GM12878 (cell line): ENCODE results near the gene NKX6-1. TPM values are rescaled to one million over a fixed set of nuclear protein-coding genes. Genes with fewer than 3 reads are reported as not detected.

Experiments
- ATAC-seq: fragments of 200-7000 bp; cut with Tn5 transposase; 3 replicates; pipeline ENCODE4 v1.9.1; 2020; ENCODE audit warnings: mild to moderate bottlenecking, moderate library complexity
- BruUV-seq: library from RNA; stranded (reverse); fragments of 400-500 nt; replicated peaks from 2 replicates; lab custom pipeline; 2021; lab: Mats Ljungman, UMichigan
- CTCF ChIA-PET: fragments of 300-600 bp; sonication (Branson Sonifier 250); formaldehyde crosslinking; extraction: SDS; loops from one replicate; lab custom pipeline; 2021; ENCODE audit warnings: inconsistent platforms; lab: Yijun Ruan, JAX
- POLR2A ChIA-PET: fragments of 350-600 bp; formaldehyde crosslinking; extraction: SDS; loops from one replicate; lab custom pipeline; 2021; ENCODE audit warnings: inconsistent platforms; lab: Charles Lee
- RAD21 ChIA-PET: fragments of 300-600 bp; sonication (Branson Sonifier 250); formaldehyde crosslinking; loops from one replicate; lab custom pipeline; 2023; ENCODE audit warnings: antibody characterized with exemption; ENCODE audit not compliant: unreplicated experiment; lab: Charles Lee
- SMC1A ChIA-PET: fragments of 300-600 bp; sonication (Branson Sonifier 250); formaldehyde crosslinking; loops from one replicate; lab custom pipeline; 2023; ENCODE audit not compliant: unreplicated experiment, uncharacterized antibody; lab: Charles Lee
- DNase-seq: peaks from one replicate; pipeline ENCODE4 v3.0.0-alpha.2; 2011; ENCODE audit warnings: low read depth, low spot score
- FAIRE-seq: peaks from 3 replicates; lab custom pipeline; 2011; peaks lifted over from hg19 to GRCh38; lab: Jason Lieb, UNC
- H2AFZ ChIP-seq: 2 replicates; pipeline ENCODE4 v1.6.0; 2011; ENCODE audit warnings: low read depth, low read length, control low read depth; ENCODE audit not compliant: control insufficient read depth
- H3K27ac ChIP-seq: 2 replicates; pipeline ENCODE4 v1.5.1; 2011; ENCODE audit warnings: control low read depth; ENCODE audit not compliant: control insufficient read depth, insufficient read depth
- H3K27me3 ChIP-seq, 2 experiments: replicated peaks in 1 of 2; 2 replicates each; pipeline versions ENCODE4 v1.6.0 to v1.6.1; 2011; ENCODE audit warnings: low read length in 1 of 2; ENCODE audit not compliant: control insufficient read depth in 2 of 2, insufficient read depth in 2 of 2
- H3K36me3 ChIP-seq, 2 experiments: 2 replicates each; pipeline ENCODE4 v1.5.1; 2011; ENCODE audit warnings: low read length in 1 of 2; ENCODE audit not compliant: control insufficient read depth in 2 of 2, insufficient read depth in 2 of 2
- H3K4me1 ChIP-seq: 2 replicates; pipeline ENCODE4 v1.6.1; 2011; ENCODE audit warnings: mild to moderate bottlenecking, low read length, moderate library complexity, mixed read lengths; ENCODE audit not compliant: control insufficient read depth, insufficient read depth
- H3K4me2 ChIP-seq: 2 replicates; pipeline ENCODE4 v1.6.0; 2011; ENCODE audit warnings: control low read depth; ENCODE audit not compliant: control insufficient read depth, insufficient read depth
- H3K4me3 ChIP-seq: fragments of 200-600 bp; sonication (generic); 2 replicates; pipeline ENCODE4 v1.5.1; 2016
- H3K79me2 ChIP-seq: 2 replicates; pipeline ENCODE4 v1.6.0; 2011; ENCODE audit warnings: low read length; ENCODE audit not compliant: control insufficient read depth, insufficient read depth
- H3K9ac ChIP-seq: 2 replicates; pipeline ENCODE4 v1.8.0; 2011; ENCODE audit warnings: low read length, control low read depth, mixed read lengths; ENCODE audit not compliant: control insufficient read depth, insufficient read depth
- H3K9me3 ChIP-seq: replicated peaks from 3 replicates; pipeline ENCODE4 v1.5.1; 2011; ENCODE audit warnings: mild to moderate bottlenecking, low read length; ENCODE audit not compliant: control insufficient read depth, insufficient read depth
- H4K20me1 ChIP-seq: 2 replicates; pipeline ENCODE4 v1.6.0; 2011; ENCODE audit not compliant: control insufficient read depth, insufficient read depth
- BMI1 ChIP-seq: fragments of 450-650 bp; IDR thresholded peaks from 2 replicates; pipeline ENCODE4 v1.6.1; 2016; ENCODE audit warnings: mild to moderate bottlenecking, moderate library complexity, borderline replicate concordance
- CBX5 ChIP-seq: sonication (generic); IDR thresholded peaks from 2 replicates; pipeline ENCODE4 v1.6.1; 2016; ENCODE audit warnings: low read depth, moderate library complexity, mild to moderate bottlenecking, inconsistent platforms
- FOXK2 ChIP-seq: fragments of 450-650 bp; IDR thresholded peaks from 2 replicates; pipeline ENCODE4 v1.6.1; 2017; ENCODE audit warnings: mild to moderate bottlenecking, moderate library complexity
- GATAD2B ChIP-seq: fragments of 450-650 bp; conservative IDR thresholded peaks from 2 replicates; pipeline ENCODE4 v1.6.1; 2017; ENCODE audit warnings: low read depth, mild to moderate bottlenecking, moderate library complexity
- IKZF2 ChIP-seq, 2 experiments: fragments of 450-650 bp; IDR thresholded peaks; 2 replicates each; pipeline ENCODE4 v1.6.1; 2017; ENCODE audit warnings: mild to moderate bottlenecking in 2 of 2, moderate library complexity in 2 of 2
- NFYB ChIP-seq: IDR thresholded peaks from 2 replicates; pipeline ENCODE4 v1.6.1; 2011; ENCODE audit warnings: low read depth, mild to moderate bottlenecking, low read length, improper control_type of control experiment, moderate library complexity; ENCODE audit not compliant: insufficient read depth
- RELA ChIP-seq: fragments of 450-650 bp; IDR thresholded peaks from 2 replicates; pipeline ENCODE4 v1.8.0; 2014; ENCODE audit warnings: borderline replicate concordance; ENCODE audit not compliant: partially characterized antibody
- RUNX3 ChIP-seq: IDR thresholded peaks from 2 replicates; pipeline ENCODE4 v1.6.1; 2012; ENCODE audit warnings: low read length, inconsistent platforms
- SMAD1 ChIP-seq: fragments of 450-650 bp; IDR thresholded peaks from 2 replicates; pipeline ENCODE4 v1.6.1; 2018; ENCODE audit warnings: mild to moderate bottlenecking, low read depth; ENCODE audit not compliant: partially characterized antibody
- SMC3 ChIP-seq: IDR thresholded peaks from 2 replicates; pipeline ENCODE4 v1.6.1; 2011; ENCODE audit warnings: low read length, improper control_type of control experiment, borderline replicate concordance
- WGBS: methylation state at CpG from one replicate; pipeline ENCODE4 v1.1.6; 2016; ENCODE audit warnings: low lambda C conversion rate; ENCODE audit not compliant: insufficient replicate concordance, insufficient coverage; ENCODE audit errors: missing lambda C conversion rate; 5-methylcytosine and 5-hydroxymethylcytosine counted together
- in situ Hi-C: fragments of 300-500 bp; cut with MboI; formaldehyde crosslinking; loops from 9 replicates; pipeline ENCODE4 v1.14.3; 2018; ENCODE audit warnings: mixed read lengths
- intact Hi-C: fragments of 100-400 bp; cut with micrococcal nuclease; formaldehyde crosslinking; loops from one replicate; pipeline ENCODE4 v1.14.2; 2022; ENCODE audit not compliant: unreplicated experiment
- polyA plus RNA-seq, 11 experiments: library from polyadenylated mRNA; depleted of rRNA in 4 of 11; unstranded in 6 of 11; stranded (reverse) in 5 of 11; fragments of >200 nt; fragmentation: Nextera tagmentation in 4 of 11; fragmentation: Illumina TruSeq in 1 of 11; extraction: Ambion mirVana in 4 of 11; extraction: Trizol in 1 of 11; gene quantifications; 1 replicate in 1 of 11; 2 replicates in 10 of 11; pipeline versions ENCODE4 v1.2.1 to v1.2.3, GENCODE V29; 2011 to 2016; ENCODE audit warnings: inconsistent platforms in 2 of 11, missing spikeins in 2 of 11, low read depth in 1 of 11
- total RNA-seq, 4 experiments: library from RNA; depleted of rRNA in 3 of 4; stranded (reverse); fragments of >200 nt in 3 of 4; fragmentation: Illumina TruSeq in 1 of 4; extraction: Trizol in 1 of 4; gene quantifications; 2 replicates each; pipeline versions ENCODE4 v1.2.1 to v1.2.3, GENCODE V29; 2013 to 2021
- TF ChIP-seq, protein P1 (sequence below): IDR thresholded peaks from 2 replicates; pipeline ENCODE4 v1.6.1; 2011; ENCODE audit warnings: low read depth, mild to moderate bottlenecking, low read length, moderate library complexity, borderline replicate concordance; ENCODE audit errors: extremely low read depth

The NKX6-1 gene
- total and polyA plus RNA-seq, 10 of the 15 experiments (the other 5 are each of a cell fraction or from before 2014, with no cell fraction given) = not detected

DNA sequence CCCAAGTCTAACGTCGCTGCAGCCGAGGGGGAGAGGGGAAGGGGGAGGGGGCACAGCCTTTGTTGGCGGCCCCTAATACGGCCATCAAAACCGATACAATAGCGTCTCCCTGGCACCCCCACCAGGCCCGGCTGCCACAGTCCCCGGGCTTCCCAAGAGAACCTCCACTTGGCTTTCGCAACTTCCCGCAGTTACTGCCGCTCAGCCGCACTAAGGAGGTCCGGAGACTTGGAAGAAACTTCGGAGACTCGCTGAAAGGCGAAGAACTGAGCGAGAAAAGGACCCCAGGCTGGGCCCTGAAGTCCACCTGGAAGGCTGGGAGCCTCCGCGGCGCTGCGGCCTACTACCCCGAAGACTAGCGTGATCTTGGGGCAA, 2.8 kb downstream of the NKX6-1 start:
- no TSS peak for BruUV-seq
- intact Hi-C loops (no loop called here), in situ Hi-C loops (no loop called here)
- TF ChIP-seq CBX5 = no peak
- no peak for TF ChIP-seq SMAD1
- TF ChIP-seq, protein P1, sequence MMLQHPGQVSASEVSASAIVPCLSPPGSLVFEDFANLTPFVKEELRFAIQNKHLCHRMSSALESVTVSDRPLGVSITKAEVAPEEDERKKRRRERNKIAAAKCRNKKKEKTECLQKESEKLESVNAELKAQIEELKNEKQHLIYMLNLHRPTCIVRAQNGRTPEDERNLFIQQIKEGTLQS = no peak
- no peak for TF ChIP-seq BMI1
- no peak for TF ChIP-seq NFYB
- TF ChIP-seq GATAD2B = no peak
- no peak for TF ChIP-seq RELA
- no peak for TF ChIP-seq SMC3
- TF ChIP-seq FOXK2 = no peak
- no peak for TF ChIP-seq RUNX3
- TF ChIP-seq IKZF2 (IDR thresholded peaks at IDR 0.05) = no peak
- Histone ChIP-seq H2AFZ (no peak overlapping the region), H3K9me3 (no peaks in the 10 kb centered on the region; the same call in 1 of the 3 replicates), H3K4me3 (no peak overlapping the region), H3K27me3 (peaks cover 14 to 24% of the 10 kb centered on the region in 2 experiments), H3K36me3 (no peaks in the 10 kb centered on the region), H3K4me2 (no peak overlapping the region), H3K79me2 (no peaks in the 10 kb centered on the region), H3K27ac (no peak overlapping the region), H4K20me1 (no peaks in the 10 kb centered on the region), H3K4me1 (no peaks in the 10 kb centered on the region), H3K9ac (no peak overlapping the region)
- ATAC-seq = no peak
- DNase-seq = no peak
- POLR2A ChIA-PET = no interaction called here
- SMC1A ChIA-PET = no interaction called here
- CTCF ChIA-PET = no interaction called here
- no peak for FAIRE-seq
- 68% methylated on average over 21 of the region's 24 CpGs for WGBS
- RAD21 ChIA-PET = no interaction called here
